ENCODE data around the gene COA8.

GRCh38 chr14:103559766-103560165, 3.0 kb upstream of the COA8 start:
- TF ChIP-seq POLR2A (IDR thresholded peaks at IDR 0.05; ENCODE audit: low read depth, low read length) (no peak), RCOR1 (conservative IDR thresholded peaks at IDR 0.05; ENCODE audit: low read depth, low read length) (no peak), EZH2 (IDR thresholded peaks at IDR 0.05; ENCODE audit: borderline replicate concordance, control insufficient read depth, low read depth, low read length) (no peak), CTCF (IDR thresholded peaks at IDR 0.05 in 2 of 3, conservative IDR thresholded peaks at IDR 0.05 in 1 of 3; ENCODE audit: control insufficient read depth in 2 of 3, extremely low read depth in 1 of 3, insufficient read depth in 1 of 3, low read depth in 3 of 3, low read length in 3 of 3) (no peak), CHD1 (IDR thresholded peaks at IDR 0.05; ENCODE audit: low read depth, low read length) (no peak), ZBTB33 (IDR thresholded peaks at IDR 0.05) (no peak), USF1 (IDR thresholded peaks at IDR 0.05; ENCODE audit: borderline replicate concordance, extremely low read length, insufficient read depth, low read depth, low read length) (no peak), NFIC (IDR thresholded peaks at IDR 0.05; ENCODE audit: low read depth, low read length) (no peak), SUZ12 (IDR thresholded peaks at IDR 0.05; ENCODE audit: unreplicated experiment) (no peak), YY1 (IDR thresholded peaks at IDR 0.05; ENCODE audit: low read depth, low read length) (no peak), MXI1 (IDR thresholded peaks at IDR 0.05; ENCODE audit: low read depth, low read length) (no peak), EGR1 (IDR thresholded peaks at IDR 0.05; ENCODE audit: borderline replicate concordance in 1 of 2, low read depth in 2 of 2, low read length in 2 of 2) (no peak), ZNF24 (IDR thresholded peaks at IDR 0.05) (no peak)
